Transverse colon (tissue), 3 donors: ENCODE results near the gene RSU1.

Source experiments
- EP300 ChIP-seq: sonication (generic); formaldehyde crosslinking; IDR thresholded peaks from one replicate; pipeline ENCODE4 v1.6.1; 2017; ENCODE audit warnings: antibody characterized with exemption, low read depth
- POLR2A ChIP-seq: fragments of 450-650 bp; IDR thresholded peaks from one replicate; pipeline ENCODE4 v1.6.1; 2016; ENCODE audit warnings: antibody characterized with exemption, mild to moderate bottlenecking, moderate library complexity
- TF ChIP-seq, protein P1 (sequence below), 5 experiments: fragments of 200-600 bp in 3 of 5; fragments of 450-650 bp in 2 of 5; sonication (generic) in 3 of 5; IDR thresholded peaks; 1 replicate in 2 of 5; 2 replicates in 3 of 5; pipeline ENCODE4 v1.5.1; 2016 to 2017; ENCODE audit warnings: antibody characterized with exemption in 5 of 5, inconsistent platforms in 3 of 5, mild to moderate bottlenecking in 2 of 5, moderate library complexity in 1 of 5

DNA sequence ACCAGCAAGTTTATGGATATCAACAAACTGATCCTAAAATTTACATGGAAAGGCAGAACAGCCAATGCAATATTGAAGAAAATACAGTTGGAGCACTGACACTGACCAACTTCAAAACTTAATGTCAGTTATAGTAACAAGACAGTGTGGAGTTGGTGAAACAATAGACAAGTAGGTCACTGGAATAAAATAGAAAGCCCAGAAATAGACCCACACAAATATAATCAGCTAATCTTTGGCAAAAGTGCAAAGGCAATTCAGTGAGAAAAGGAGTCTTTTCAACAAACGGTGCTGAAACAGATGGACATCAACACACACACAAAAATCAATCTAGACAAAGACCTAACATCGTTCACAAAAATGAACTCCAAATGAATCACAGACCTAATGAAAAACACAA lies 13.8 kb downstream of the RSU1 start:
- TF ChIP-seq POLR2A, result no peak
- no peak for TF ChIP-seq EP300
- TF ChIP-seq, protein P1, sequence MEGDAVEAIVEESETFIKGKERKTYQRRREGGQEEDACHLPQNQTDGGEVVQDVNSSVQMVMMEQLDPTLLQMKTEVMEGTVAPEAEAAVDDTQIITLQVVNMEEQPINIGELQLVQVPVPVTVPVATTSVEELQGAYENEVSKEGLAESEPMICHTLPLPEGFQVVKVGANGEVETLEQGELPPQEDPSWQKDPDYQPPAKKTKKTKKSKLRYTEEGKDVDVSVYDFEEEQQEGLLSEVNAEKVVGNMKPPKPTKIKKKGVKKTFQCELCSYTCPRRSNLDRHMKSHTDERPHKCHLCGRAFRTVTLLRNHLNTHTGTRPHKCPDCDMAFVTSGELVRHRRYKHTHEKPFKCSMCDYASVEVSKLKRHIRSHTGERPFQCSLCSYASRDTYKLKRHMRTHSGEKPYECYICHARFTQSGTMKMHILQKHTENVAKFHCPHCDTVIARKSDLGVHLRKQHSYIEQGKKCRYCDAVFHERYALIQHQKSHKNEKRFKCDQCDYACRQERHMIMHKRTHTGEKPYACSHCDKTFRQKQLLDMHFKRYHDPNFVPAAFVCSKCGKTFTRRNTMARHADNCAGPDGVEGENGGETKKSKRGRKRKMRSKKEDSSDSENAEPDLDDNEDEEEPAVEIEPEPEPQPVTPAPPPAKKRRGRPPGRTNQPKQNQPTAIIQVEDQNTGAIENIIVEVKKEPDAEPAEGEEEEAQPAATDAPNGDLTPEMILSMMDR (IDR thresholded peaks at IDR 0.05), result no peak
